ENCODE measurements around the gene ADCY10.

Gene ADCY10

DNA sequence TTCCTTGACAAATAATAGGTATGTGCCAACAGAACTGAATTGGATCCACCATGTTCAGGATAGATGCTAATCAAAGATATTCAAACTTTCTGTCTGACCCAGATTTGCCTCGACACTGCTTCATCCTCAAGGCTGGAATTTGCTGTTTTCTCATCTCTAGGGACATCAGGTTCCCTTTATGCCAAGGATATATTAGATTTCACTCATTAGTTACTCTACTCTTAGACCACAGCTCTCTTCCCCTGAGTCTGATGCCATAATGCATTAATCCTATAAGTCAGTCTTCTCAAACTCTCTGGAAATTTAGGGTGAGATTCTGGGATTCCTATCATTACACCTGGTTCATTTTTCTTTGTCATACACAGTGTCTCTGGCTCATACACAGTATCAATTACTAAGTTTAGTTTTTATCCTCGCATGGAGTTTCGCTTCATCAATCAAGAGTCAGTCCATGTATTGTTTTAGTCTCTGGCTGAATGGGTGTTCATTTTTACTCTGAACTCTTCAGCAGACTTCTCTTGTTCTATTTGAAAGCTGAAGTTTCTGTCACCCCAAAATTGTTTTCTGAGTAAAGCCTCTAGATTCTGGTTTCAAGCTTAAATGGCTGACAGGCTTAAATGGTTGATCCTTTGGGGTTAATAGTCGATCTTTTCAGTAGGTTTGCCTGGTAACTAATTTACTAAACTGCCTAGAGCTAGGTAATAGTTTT is 13.3 kb upstream of the ADCY10 start:
- DNase-seq (ENCODE audit: low read depth), result no peak

DNA sequence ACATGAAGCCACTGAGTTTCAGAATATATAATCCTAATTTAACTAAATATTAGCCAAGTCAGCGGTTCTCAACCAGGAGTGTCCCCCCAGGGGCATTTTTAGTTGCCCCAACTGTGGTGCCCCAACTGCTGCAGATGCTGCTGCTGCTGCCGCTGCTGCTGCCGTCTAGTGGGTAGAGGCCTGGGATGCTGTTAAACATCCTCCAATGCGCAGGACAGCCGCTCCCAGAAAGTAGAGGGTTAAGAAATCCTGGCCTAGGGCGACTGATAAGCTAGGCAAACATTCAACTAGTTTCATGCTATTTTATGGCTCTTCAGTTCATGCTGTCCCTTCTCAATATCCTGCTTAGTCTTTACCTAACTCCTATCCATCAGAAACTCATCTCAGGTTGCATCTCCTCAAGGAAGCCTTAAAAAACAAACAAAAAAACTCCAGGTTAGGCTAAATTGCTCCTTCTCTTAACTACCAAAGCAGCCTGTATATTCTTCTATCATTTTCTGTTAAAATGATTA is 12.6 kb upstream of the ADCY10 start:
- DNase-seq (ENCODE audit: low read depth), result no peak

DNA sequence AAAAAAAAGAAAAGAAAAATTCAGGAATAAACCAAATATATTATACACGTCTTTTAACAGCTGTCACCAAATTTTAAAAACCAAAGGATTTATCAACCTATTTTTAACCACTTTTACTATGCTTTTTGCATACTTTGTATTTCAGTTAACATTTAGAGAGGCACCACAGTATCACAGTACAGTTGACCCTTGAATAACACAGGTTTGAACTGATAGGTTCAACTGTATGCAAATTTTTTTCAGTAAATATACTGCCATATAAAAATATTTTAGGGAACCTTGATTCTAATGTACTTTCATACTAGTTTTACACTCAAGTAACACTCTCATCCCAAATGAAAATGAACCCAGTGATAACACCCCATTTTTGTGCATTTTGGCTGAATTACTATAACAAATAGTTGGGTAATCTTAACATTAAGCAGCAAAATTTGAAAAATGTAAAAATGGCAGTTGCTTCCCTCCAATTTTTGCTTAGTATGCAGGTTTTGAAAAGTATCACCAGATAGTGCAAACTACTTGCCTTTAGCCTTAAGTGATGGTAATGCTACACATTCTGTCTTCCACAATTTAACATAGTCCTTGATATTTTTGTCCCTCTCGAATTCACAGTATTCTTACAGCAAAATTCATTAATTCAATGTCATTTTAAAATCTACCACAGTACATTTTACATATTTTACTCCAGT is 10.8 kb upstream of the ADCY10 start:
- DNase-seq (ENCODE audit: low read depth), result no peak

DNA sequence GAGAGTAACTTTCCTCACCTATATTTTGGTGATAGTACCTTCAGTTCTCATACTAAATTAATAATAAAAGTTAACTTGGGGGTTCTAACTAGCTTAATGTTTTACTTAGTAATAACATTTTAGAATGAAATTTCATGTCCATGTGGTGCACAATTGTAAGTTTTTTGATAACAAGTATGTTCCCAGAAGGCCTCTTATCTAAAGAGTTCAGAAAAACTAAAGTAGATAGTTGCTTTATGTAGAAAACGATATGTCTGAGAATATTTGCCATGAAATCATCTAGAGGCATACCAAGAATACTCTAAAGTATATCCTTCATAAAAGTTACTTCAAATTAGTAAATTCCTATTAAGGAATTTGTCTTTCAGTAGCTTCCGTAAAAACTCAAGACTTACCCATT is 10.2 kb upstream of the ADCY10 start:
- DNase-seq (ENCODE audit: low read depth), result no peak

DNA sequence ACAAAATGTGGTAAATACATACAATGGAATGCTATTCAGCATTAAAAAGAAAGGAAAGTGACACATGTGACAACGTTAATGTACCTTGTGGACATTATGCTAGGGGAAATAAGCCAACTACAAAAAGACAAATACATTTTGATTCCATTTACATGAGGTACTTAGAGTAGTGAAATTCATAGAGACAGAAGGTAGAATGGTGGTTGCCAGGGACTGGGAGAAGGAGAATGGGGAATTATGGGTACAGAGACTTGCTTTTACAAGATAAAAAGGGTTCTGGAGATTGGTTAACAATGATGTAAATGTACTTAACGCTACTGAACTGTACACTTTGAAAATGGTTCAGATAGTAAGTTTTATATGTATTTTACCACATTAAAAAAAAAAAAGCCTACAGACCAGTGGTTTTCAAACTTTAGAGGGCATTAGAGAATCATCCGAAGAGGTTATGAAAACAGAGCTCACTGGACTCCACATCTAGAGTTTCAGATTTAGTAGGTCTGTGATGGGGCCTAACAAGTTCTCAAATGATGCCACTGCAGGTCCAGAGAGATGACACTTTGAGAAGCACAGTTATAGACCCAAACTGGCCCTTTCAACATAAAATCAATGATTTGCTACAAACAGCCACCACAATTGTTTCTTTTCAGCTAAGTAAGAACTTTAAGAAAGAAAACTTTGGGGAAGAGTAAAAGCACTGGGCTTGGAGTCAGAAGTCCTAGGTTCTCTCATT is 9.6 kb upstream of the ADCY10 start:
- no peak for DNase-seq (ENCODE audit: low read depth)

DNA sequence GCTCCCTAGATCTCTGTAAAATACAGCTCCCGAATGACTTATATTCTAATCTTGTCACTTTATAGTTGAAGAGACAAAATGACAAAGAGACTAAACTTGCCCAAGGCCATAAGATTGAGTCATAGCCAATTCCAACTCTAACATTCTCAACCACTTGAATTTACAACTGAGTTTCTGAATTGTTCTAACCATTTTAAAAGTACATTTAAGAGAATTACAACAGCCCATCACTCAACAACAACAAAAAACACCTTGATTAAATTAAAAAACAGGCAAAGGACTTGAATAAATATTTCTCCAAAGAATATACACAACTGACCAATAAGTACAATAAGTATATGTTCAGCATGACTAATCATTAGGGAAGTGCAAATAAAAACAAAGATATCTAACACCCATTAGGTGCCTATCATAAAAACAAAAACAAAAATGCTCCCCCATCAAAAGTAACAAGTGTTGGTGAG is 8.7 kb upstream of the ADCY10 start:
- no peak for DNase-seq (ENCODE audit: low read depth)

DNA sequence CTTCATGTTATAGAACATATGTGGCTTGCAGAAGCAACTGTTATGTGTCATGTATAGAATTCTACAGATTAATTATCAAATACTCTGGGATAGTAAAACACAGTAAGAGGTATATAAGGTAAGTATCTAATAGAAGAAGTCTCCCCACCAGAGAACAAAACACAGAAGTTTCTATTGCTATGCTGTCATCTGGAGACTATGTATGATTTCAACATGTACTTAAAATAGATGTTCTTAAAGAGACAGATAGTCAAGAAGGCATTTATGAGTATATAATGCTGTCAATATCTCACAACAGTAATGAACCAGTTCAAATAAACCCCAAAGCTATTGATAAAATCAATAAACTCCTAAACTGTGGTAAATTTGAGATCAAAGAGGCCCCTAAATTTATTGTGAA is 8.1 kb upstream of the ADCY10 start:
- DNase-seq (ENCODE audit: low read depth), result no peak

DNA sequence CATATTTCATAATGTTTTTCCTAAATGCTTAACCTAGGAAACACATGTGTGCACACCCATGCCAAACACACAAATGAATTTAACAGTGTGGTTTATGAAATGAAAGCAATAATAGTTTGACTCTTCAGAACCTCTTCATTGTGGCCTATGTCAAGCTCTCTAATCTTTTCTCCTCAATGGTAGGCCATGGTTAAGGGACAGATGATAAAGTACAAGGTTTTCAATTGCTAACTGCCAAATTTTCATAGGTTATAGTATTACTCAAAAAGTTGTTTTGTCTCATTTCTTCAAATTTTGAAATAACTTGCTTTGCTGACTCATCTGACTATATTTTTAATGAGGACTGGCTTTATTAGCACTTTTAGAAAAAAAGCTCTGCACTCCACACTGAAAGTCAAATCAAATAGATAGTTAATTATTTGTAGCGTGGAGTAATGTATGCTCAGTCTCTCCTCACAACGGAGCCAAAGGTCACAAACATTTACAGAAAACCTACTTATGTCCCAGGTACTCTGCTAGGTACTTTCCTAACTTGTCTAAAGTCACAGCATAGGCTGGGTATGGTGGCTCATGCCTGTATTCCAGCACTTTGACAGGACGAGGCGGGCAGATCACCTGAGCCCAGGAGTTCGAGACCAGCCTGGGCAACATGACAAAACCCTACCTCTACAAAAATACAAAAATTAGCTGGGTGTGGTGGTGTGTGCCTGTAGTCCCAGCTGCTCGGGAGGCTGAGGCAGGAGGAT is 3.0 kb upstream of the ADCY10 start:
- DNase-seq (ENCODE audit: low read depth), result no peak

DNA sequence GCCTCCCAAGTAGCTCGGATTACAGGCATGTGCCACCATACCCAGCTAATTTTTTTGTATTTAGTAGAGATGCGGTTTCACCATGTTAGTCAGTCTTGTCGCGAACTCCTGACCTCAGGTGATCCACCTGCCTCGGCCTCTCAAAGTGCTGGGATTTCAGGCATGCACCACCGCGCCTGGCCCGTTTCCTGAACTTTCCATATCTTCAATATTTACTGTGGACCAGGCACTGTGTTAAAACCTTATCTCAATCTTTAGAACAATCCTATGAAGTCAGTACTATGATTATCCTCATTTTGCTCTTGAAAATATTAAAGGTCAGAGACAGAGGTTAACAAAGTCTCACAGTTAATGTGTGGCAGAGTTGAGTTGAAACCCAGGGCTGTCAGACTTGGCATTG is 1.6 kb upstream of the ADCY10 start:
- no peak for DNase-seq (ENCODE audit: low read depth)

DNA sequence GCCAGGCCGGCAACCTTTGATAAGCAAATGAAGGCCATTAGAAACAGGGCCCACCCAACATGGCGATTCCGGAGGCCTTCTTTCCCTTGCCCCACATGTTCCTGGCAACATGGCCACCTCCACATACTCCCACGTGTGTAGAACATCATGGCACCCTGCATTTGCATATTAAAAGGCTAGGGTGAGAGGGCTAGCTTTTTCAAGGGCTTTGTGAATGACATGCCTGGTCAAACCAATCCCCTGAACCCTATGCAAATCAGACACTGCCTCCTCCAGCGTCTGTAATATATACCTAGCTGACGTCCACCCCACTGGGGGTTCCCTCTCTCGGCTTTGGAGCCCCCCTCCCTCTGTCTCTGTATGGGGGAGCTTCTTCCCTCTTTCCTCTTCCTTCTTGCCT is 1.6 kb downstream of the ADCY10 start:
- DNase-seq (ENCODE audit: low read depth), result no peak

DNA sequence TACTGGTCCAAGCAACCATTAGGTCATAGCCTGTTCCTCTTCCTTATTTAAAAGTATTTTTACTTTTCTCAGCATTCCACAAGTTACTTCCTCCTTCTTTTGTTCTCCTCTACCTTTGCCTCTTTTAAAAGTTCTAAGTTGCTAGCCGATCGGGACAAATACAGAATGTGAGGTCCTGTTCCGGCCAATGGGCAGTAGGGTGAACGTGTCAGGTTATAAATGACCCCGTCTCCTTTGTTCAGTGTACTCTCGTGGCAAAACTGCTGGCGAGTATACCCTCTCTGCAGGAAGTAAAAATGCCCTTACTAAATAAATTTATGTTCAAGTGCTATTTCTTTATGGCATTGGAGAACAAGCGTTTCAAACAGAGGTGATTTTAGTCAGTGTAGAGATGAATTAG is 2.5 kb downstream of the ADCY10 start:
- DNase-seq (ENCODE audit: low read depth), result no peak

DNA sequence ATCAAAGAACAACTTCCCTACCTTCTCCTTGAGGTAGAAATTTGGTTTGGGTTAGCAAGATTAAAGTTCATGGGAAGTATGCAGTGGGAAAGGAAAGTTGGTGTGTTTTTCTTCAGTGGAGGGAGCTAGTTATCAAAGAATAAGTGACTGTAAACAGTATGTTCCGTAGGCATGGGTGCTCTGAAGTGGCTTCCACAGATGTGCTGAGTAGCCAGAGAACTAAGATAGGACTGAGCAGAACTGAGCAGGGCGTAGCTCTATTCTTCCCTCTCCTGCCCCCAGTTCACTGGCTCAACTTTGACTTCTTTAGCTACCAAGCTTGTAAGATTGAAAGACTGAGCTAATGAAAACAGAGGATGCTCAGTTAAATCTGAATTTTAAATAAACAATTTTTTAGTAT is 3.4 kb downstream of the ADCY10 start:
- DNase-seq (ENCODE audit: low read depth), result no peak

DNA sequence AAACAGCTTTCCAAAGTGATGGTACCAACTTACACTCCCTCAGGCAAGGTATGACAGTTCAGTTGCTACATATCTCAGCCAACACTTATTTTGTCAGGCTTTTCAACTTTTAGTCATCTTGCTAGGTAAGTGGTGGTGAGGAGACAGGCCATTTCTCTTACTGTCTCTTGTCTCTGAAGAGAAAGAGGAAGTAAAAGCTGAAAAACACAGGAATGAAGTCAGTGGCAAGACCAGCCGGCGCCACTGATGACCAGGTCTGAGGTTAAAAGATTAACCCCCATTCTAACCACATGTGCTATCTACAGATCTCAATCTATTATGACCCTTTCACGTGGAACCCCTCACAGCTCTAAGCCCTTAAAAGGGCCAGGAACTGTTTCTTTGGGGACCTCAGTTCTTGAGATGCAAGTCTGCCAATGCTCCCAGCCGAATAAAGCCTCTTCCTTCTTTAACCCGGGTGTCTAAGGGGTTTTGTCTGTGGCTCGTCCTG is 4.2 kb downstream of the ADCY10 start:
- DNase-seq (ENCODE audit: low read depth), result no peak

DNA sequence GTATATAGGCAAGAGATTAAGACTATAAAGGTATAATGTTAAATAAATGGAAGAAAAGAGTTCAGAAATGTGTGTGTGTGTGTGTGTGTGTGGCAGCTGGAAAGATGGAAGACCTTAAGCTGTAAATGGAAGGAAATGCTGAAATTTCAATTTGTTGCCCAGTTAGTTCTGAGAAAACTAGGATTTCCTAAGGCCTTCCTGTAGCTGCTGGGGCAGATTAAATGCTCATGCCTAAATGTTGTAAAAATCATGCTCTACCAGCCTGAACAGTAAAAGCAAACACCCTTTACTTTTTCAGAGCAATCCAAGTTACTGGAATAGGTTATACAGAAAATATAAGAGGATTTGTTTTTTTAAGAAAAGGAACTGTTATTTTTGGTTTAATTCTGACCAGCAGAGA is 8.3 kb downstream of the ADCY10 start:
- DNase-seq (ENCODE audit: low read depth), result no peak

DNA sequence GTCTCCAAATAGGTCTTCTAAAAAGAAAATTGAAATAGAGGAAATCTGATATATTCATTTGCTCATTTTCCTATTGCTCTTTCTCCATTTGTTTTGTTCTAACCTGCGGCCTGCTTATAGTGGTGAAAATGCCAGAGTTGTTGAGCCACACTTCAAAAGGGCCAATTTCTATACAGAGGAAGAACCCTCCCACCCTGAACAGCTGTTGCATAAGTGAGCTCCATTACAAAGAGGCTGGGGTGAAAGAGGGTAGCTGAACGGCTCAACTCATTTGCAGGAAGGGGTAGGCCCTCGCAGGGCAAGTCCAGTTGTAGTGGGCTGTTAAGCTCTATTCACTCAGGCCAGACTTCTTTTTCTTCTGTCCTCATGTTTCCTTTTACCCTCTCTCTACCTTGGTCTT is 8.8 kb downstream of the ADCY10 start:
- no peak for DNase-seq (ENCODE audit: low read depth)

DNA sequence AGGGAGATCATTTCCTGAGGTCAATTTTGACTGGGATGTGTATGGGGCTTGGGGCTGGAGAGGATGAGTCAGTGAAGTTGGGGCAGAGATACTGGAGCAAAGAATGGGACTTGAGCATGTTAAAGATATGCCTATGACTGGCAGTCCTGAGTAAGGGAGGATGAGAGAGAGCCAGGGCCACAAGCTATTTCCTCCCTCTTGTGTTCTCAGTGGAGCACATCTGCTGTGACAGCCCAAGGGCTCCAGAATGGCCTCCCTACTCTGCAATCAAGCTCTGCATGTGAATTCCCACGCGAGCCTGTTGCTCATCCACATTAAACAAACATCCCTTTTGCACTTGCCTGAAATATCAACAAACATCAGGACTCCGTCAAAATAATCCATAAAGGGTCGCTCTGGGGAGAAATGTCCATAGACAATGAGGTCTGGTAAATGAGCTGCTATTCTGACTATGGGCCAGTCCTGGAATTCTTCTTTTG is 9.2 kb downstream of the ADCY10 start:
- no peak for DNase-seq (ENCODE audit: low read depth)

DNA sequence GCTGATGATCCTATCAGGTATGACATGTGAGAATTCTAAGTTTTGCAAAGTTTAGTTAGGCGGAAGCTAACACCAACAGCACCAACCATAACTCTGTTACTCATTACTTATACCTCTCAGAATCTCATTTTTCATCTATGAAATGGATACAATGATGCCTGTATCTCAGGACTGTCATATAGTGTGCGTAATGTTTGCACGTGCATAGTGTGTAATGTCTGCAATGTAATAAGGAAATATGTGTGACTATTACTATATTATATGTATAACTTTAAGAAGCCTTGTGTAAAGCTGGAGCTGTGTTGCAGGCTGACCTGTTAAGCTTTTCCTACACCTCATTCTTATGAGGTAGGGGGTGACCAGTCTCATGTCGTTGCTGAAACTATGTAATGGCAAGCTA is 13.0 kb downstream of the ADCY10 start:
- no peak for DNase-seq (ENCODE audit: low read depth)

DNA sequence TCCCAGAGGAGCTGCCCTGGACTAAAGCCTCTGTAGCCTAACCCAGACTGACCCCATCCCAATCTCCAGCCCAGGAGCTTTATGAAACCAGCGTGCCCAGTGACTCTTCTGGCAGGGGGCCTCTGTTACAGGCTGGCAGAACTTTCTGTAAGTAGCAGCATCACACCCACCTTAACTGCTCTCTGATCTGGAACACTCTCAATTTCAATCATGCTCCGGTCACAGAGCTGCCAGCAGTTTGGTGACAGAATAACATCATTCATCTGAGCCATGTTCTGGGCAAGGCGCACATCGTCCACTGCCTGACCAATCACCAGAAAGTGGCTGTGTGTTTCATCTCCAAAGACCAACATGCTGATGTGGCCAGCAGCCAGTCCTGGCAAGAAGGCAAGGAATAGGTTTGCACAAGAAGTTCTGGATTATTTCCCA is 14.7 kb downstream of the ADCY10 start:
- no peak for DNase-seq (ENCODE audit: low read depth)

DNA sequence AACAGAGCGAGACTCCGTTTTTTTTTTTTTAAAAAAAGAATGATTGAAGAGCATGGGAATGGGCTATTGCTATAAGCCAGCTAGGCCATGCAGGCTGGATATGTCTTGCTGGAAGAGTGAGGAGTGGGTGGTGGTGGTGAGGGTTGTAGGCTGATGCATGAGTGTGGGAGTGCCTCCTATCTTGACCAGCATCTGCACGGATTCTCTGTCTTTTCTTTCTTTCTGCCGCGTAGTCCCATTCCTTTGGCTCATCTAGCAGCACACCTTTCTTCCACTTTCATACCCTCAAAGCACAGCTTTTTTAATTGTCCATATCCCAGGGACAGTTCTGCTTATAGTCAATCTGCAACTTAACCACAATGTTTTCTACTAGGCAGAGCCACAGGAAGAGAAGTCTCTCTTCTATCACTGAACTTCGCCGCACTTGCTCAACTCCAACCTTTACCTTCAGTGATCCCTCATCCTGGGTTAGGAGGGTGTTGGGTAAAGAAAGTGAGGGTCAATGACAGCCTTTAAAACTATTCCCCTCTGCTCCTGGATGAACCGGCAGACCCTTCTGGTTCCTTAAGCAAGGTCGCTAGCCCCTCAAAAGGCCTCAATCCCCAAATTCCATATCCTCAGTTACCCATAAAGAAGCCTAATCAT is 15.2 kb downstream of the ADCY10 start:
- no peak for DNase-seq (ENCODE audit: low read depth)

DNA sequence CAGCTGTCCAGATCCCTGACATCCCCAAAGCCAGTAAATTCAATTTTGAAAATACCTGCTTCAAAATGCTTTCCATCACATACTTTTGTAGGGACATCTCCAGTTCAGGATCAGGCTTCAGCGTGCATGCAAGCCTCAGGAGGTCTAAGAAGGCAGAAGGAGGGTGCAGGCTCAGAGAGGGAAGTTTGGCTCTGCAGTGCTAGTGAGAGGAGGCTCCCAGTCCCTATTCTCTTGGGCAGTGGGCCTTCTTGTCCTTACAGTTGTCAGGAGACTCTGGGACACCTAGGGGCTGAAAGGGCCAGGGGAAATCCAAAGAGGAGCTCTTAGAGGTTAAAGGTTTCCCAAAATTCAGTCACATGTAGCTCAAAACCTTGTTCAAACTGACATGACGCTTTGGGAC is 20.1 kb downstream of the ADCY10 start:
- DNase-seq (ENCODE audit: low read depth), result no peak

DNA sequence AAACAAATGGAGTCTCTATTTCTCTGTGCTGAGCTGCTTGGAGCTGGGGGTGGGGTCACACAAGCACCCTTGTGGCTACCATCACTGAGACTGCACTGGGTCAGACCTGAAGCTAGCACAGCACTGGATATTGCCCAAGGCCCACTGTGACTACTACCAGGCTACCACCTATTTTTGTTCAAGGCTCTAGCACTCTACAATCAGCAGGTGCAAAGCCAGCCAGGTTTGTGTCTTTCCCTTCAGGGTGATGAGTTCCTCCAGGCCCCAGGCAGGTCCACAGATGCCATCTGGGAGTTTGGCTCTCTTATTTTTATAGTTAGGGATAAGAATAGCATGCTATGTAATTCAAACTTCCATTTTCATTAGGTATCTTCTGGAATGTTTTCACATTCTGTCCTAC is 23.5 kb downstream of the ADCY10 start:
- no peak for DNase-seq (ENCODE audit: low read depth)
